ENCODE results near the gene ANKRD42. TPM values are rescaled to one million over a fixed set of nuclear protein-coding genes. Genes with fewer than 3 reads are reported as not detected.

The ANKRD42 gene
- total and polyA plus RNA-seq, 5 donors from 2014 or later = 1.3 to 4.2 (median 3.2) TPM

DNA sequence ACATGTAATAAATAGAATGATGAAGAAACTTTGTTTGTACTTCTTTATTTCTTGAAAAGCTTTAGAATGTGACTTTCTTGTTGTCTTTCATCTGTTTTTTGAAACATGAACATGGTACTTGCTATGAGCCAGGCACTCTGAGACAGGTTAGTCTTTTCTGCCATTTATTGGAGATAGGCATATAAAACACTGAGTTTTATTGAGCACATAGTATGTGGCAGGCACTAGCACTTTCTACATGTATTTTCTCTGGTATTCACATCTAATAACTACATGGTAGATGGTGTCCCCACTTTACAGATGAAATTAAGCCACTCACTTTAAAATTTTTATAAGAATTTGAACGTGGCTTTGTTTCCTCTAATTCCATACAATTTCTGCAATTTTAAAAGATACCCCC lies 7.7 kb upstream of the ANKRD42 start:
- no peak overlapping the region for H3K4me3 ChIP-seq (ENCODE audit: low read depth, low read length)
- peaks cover 23% of the 10 kb centered on the region for H3K36me3 Mint-ChIP-seq
- DNase-seq = no peak
- H3K27ac Mint-ChIP-seq = no peak overlapping the region
- peaks cover 70% of the 10 kb centered on the region for H3K36me3 ChIP-seq (ENCODE audit: control insufficient read depth, insufficient read depth, low read length)
- no peak overlapping the region for H3K4me3 Mint-ChIP-seq
- H3K9me3 Mint-ChIP-seq = no peaks in the 10 kb centered on the region
- no peak for ATAC-seq (ENCODE audit: low read depth in 2 of 2)
- peak overlapping the region; percentile 11 for H3K27ac ChIP-seq (ENCODE audit: insufficient read depth, low read length, poor library complexity, severe bottlenecking)
- no peaks in the 10 kb centered on the region for H3K27me3 Mint-ChIP-seq
- no peaks in the 10 kb centered on the region for H3K27me3 ChIP-seq (ENCODE audit: control insufficient read depth, insufficient read depth, low read length)
- no peaks in the 10 kb centered on the region for H3K9me3 ChIP-seq (ENCODE audit: control insufficient read depth in 2 of 2, low read length in 2 of 2)
- H3K4me1 Mint-ChIP-seq = peaks cover 16 to 25% (median 18%) of the 10 kb centered on the region in 4 donors
- H3K4me1 ChIP-seq (ENCODE audit: control insufficient read depth, insufficient read depth, low read length, poor library complexity, severe bottlenecking) = no peaks in the 10 kb centered on the region

- Histone ChIP-seq H3K4me1 (ENCODE audit: control insufficient read depth, insufficient read depth, low read length, poor library complexity, severe bottlenecking) (peaks cover 8% of the 10 kb centered on the region), H3K36me3 (ENCODE audit: control insufficient read depth, insufficient read depth, low read length) (peaks cover 62% of the 10 kb centered on the region), H3K4me3 (ENCODE audit: low read depth, low read length) (no peak overlapping the region), H3K9me3 (ENCODE audit: control insufficient read depth in 2 of 2, low read length in 2 of 2) (no peaks in the 10 kb centered on the region), H3K27ac (ENCODE audit: insufficient read depth, low read length, poor library complexity, severe bottlenecking) (no peak overlapping the region), H3K27me3 (ENCODE audit: control insufficient read depth, insufficient read depth, low read length) (no peaks in the 10 kb centered on the region)
- ATAC-seq (ENCODE audit: low read depth in 2 of 2) (no peak), DNase-seq (no peak)
- no peaks in the 10 kb centered on the region for H3K9me3 Mint-ChIP-seq
- H3K27me3 Mint-ChIP-seq = no peaks in the 10 kb centered on the region
- peak overlapping the region in 2 of 3 donors; percentile 42 to 93 for H3K27ac Mint-ChIP-seq
- H3K4me3 Mint-ChIP-seq = no peak overlapping the region
- peaks cover 17 to 28% (median 22%) of the 10 kb centered on the region in 4 donors for H3K4me1 Mint-ChIP-seq
- H3K36me3 Mint-ChIP-seq = peaks cover 26% of the 10 kb centered on the region
These were observed 6.0 kb upstream of the ANKRD42 start for GRCh38 chr11:83187465-83187864.

DNA sequence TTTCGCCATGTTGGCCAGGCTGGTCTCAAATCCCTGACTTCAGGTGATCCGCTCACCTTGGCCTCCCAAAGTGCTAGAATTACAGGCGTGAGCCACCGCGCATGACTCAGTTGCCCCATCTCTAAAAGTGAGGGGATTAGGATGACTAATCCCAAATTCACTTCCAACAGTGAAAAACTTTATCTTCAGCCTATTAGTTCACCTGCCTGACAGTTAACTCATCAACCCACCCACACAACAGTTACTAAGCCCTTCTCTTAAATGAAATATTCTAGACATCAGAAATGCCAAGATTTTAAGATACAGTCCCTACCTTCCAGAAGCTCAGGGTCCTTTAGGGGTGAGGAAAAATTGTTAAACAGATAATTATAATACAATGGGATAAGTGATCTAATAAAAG lies 2.0 kb upstream of the ANKRD42 start:
- peaks cover 10% of the 10 kb centered on the region for H3K27me3 Mint-ChIP-seq
- H3K9me3 Mint-ChIP-seq = peaks cover 0 to 2% (median 0%) of the 10 kb centered on the region in 7 donors
- H3K4me3 ChIP-seq (ENCODE audit: low read depth, low read length) = no peak overlapping the region
- peak overlapping the region in 1 of 3 donors; percentile 63 for H3K27ac Mint-ChIP-seq
- peaks cover 32% of the 10 kb centered on the region for H3K4me1 ChIP-seq (ENCODE audit: control insufficient read depth, insufficient read depth, low read length, poor library complexity, severe bottlenecking)
- H3K27ac ChIP-seq (ENCODE audit: insufficient read depth, low read length, poor library complexity, severe bottlenecking) = no peak overlapping the region
- no peaks in the 10 kb centered on the region for H3K9me3 ChIP-seq (ENCODE audit: control insufficient read depth in 2 of 2, low read length in 2 of 2)
- H3K4me3 Mint-ChIP-seq = peak overlapping the region in 3 of 4 donors; percentile 5 to 99 (median 96)
- H3K27me3 ChIP-seq (ENCODE audit: control insufficient read depth, insufficient read depth, low read length) = no peaks in the 10 kb centered on the region
- H3K4me1 Mint-ChIP-seq = peaks cover 23 to 57% (median 37%) of the 10 kb centered on the region in 4 donors
- H3K36me3 ChIP-seq (ENCODE audit: control insufficient read depth, insufficient read depth, low read length) = peaks cover 24% of the 10 kb centered on the region
- DNase-seq = no peak
- ATAC-seq (ENCODE audit: low read depth in 2 of 2) = no peak
- peaks cover 22% of the 10 kb centered on the region for H3K36me3 Mint-ChIP-seq

DNA sequence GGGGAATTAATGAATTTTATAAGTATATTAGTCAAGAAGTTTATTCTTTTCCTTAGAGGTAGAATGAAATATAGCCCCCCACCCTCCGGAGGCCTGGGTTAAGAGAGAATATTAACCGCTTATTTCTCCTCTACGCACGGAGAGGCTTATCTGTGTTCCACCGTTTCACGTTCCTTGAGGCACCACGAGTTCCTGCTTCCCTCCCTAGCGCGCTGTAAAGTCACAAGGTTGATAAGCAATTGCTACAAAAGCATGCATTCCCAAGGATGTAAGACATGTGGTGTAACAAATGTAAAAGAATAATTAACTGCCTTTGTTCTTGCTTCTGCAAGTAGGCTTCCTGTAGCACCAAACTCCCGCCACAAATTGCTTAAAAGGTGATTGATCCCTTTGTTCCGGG lies 1.5 kb upstream of the ANKRD42 start:
- peaks cover 20% of the 10 kb centered on the region for H3K36me3 ChIP-seq (ENCODE audit: control insufficient read depth, insufficient read depth, low read length)
- peak overlapping the region; percentile 96 to 99 (median 98) for H3K4me3 Mint-ChIP-seq
- ATAC-seq (ENCODE audit: low read depth in 2 of 2) = no peak
- H3K4me1 ChIP-seq (ENCODE audit: control insufficient read depth, insufficient read depth, low read length, poor library complexity, severe bottlenecking) = peaks cover 32% of the 10 kb centered on the region
- H3K4me3 ChIP-seq (ENCODE audit: low read depth, low read length) = peak overlapping the region; percentile 98
- H3K9me3 Mint-ChIP-seq = peaks cover 0 to 2% (median 0%) of the 10 kb centered on the region in 7 donors
- H3K27ac ChIP-seq (ENCODE audit: insufficient read depth, low read length, poor library complexity, severe bottlenecking) = peak overlapping the region; percentile 96
- H3K27me3 ChIP-seq (ENCODE audit: control insufficient read depth, insufficient read depth, low read length) = no peaks in the 10 kb centered on the region
- H3K9me3 ChIP-seq (ENCODE audit: control insufficient read depth in 2 of 2, low read length in 2 of 2) = no peaks in the 10 kb centered on the region
- H3K4me1 Mint-ChIP-seq = peaks cover 25 to 59% (median 41%) of the 10 kb centered on the region in 4 donors
- peaks cover 10% of the 10 kb centered on the region for H3K27me3 Mint-ChIP-seq
- DNase-seq = no peak
- peaks cover 18% of the 10 kb centered on the region for H3K36me3 Mint-ChIP-seq
- peak overlapping the region; percentile 89 to 100 (median 98) for H3K27ac Mint-ChIP-seq

DNA sequence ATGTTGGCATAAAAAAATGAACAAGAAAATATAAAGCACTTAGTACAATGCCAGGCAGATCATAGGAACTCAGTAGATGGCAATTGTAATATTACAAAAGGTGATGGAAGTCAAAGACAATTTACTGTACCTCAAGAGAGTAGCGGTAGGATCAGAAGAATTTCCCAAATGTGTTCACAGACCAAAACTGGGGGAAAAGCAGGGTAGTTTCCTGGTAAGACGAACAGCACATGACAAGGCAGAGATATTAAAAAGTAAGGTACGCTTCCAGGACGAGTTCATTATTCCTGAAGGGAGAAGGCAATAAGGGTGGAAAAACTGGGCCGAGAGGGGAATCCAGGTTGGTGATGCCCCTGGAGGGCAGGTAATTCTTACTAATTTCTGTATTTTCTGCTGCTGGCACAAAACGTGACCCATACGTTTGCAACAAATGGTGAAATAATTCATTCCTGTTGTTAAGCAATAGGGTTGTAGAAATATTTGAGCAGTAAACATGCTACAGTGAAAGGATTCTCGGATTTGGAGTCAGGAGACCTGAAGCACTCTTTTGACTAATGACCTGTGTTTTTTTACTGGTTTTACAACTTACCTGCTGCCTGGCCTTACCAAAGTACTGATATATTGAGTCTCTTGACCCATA lies 786 bp upstream of the ANKRD42 start:
- Mint-ChIP-seq H3K27ac (peak overlapping the region; percentile 96 to 100 (median 98)), H3K4me1 (peaks cover 28 to 59% (median 43%) of the 10 kb centered on the region in 4 donors), H3K4me3 (peak overlapping the region; percentile 96 to 99 (median 98)), H3K36me3 (peaks cover 18% of the 10 kb centered on the region), H3K9me3 (peaks cover 0 to 2% (median 0%) of the 10 kb centered on the region in 7 donors), H3K27me3 (peaks cover 10% of the 10 kb centered on the region)
- no peaks in the 10 kb centered on the region for H3K27me3 ChIP-seq (ENCODE audit: control insufficient read depth, insufficient read depth, low read length)
- ATAC-seq (ENCODE audit: low read depth in 2 of 2) (no peak), DNase-seq (no peak)
- H3K4me1 ChIP-seq (ENCODE audit: control insufficient read depth, insufficient read depth, low read length, poor library complexity, severe bottlenecking) = peaks cover 32% of the 10 kb centered on the region
- H3K9me3 ChIP-seq (ENCODE audit: control insufficient read depth in 2 of 2, low read length in 2 of 2) = no peaks in the 10 kb centered on the region
- H3K4me3 ChIP-seq (ENCODE audit: low read depth, low read length) = peak overlapping the region; percentile 98
- peaks cover 20% of the 10 kb centered on the region for H3K36me3 ChIP-seq (ENCODE audit: control insufficient read depth, insufficient read depth, low read length)
- H3K27ac ChIP-seq (ENCODE audit: insufficient read depth, low read length, poor library complexity, severe bottlenecking) = peak overlapping the region; percentile 96

- peaks cover 0 to 2% (median 0%) of the 10 kb centered on the region in 7 donors for H3K9me3 Mint-ChIP-seq
- peaks cover 14% of the 10 kb centered on the region for H3K36me3 Mint-ChIP-seq
- ATAC-seq (ENCODE audit: low read depth in 2 of 2) = peak; percentile 60 to 66
- peaks cover 19% of the 10 kb centered on the region for H3K36me3 ChIP-seq (ENCODE audit: control insufficient read depth, insufficient read depth, low read length)
- peak overlapping the region; percentile 96 for H3K27ac ChIP-seq (ENCODE audit: insufficient read depth, low read length, poor library complexity, severe bottlenecking)
- no peaks in the 10 kb centered on the region for H3K9me3 ChIP-seq (ENCODE audit: control insufficient read depth in 2 of 2, low read length in 2 of 2)
- peak overlapping the region; percentile 96 to 99 (median 98) for H3K4me3 Mint-ChIP-seq
- peaks cover 32% of the 10 kb centered on the region for H3K4me1 ChIP-seq (ENCODE audit: control insufficient read depth, insufficient read depth, low read length, poor library complexity, severe bottlenecking)
- H3K27me3 Mint-ChIP-seq = peaks cover 10% of the 10 kb centered on the region
- no peaks in the 10 kb centered on the region for H3K27me3 ChIP-seq (ENCODE audit: control insufficient read depth, insufficient read depth, low read length)
- peak overlapping the region; percentile 96 to 100 (median 98) for H3K27ac Mint-ChIP-seq
- peaks cover 28 to 63% (median 39%) of the 10 kb centered on the region in 4 donors for H3K4me1 Mint-ChIP-seq
- DNase-seq = peak; percentile 51 to 72 (median 68)
- H3K4me3 ChIP-seq (ENCODE audit: low read depth, low read length) = peak overlapping the region; percentile 98
These were observed 1.0 kb downstream of the ANKRD42 start for GRCh38 chr11:83194281-83195142.

GRCh38 chr11:83195143-83195466 lies 1.6 kb downstream of the ANKRD42 start:
- Histone ChIP-seq H3K36me3 (ENCODE audit: control insufficient read depth, insufficient read depth, low read length) (peaks cover 14% of the 10 kb centered on the region), H3K4me1 (ENCODE audit: control insufficient read depth, insufficient read depth, low read length, poor library complexity, severe bottlenecking) (peaks cover 32% of the 10 kb centered on the region), H3K4me3 (ENCODE audit: low read depth, low read length) (peak overlapping the region; percentile 98), H3K9me3 (ENCODE audit: control insufficient read depth in 2 of 2, low read length in 2 of 2) (no peaks in the 10 kb centered on the region), H3K27ac (ENCODE audit: insufficient read depth, low read length, poor library complexity, severe bottlenecking) (peak overlapping the region; percentile 96), H3K27me3 (ENCODE audit: control insufficient read depth, insufficient read depth, low read length) (no peaks in the 10 kb centered on the region)
- Mint-ChIP-seq H3K9me3 (peaks cover 0 to 2% (median 0%) of the 10 kb centered on the region in 7 donors), H3K36me3 (peaks cover 17% of the 10 kb centered on the region), H3K4me1 (peaks cover 28 to 63% (median 39%) of the 10 kb centered on the region in 4 donors), H3K4me3 (peak overlapping the region; percentile 96 to 99 (median 98)), H3K27me3 (peaks cover 10% of the 10 kb centered on the region), H3K27ac (peak overlapping the region; percentile 96 to 100 (median 98))
- DNase-seq (no peak), ATAC-seq (ENCODE audit: low read depth in 2 of 2) (no peak)
